ENCODE measurements around the gene UBXN10. TPM values are rescaled to one million over a fixed set of nuclear protein-coding genes. Genes with fewer than 3 reads are reported as not detected.

The UBXN10 gene
- total RNA-seq, 1 experiment from 2014 or later, result not detected

GRCh38 chr1:20168564-20169491 lies 17.1 kb upstream of the UBXN10 start:
- Histone ChIP-seq H3K4me3 (no peak overlapping the region), H3K27me3 (peaks cover 7% of the 10 kb centered on the region; the same call in 1 of the 2 replicates), H3K36me3 (no peaks in the 10 kb centered on the region), H3K4me1 (no peaks in the 10 kb centered on the region), H3K9me3 (replicated peaks) (no peaks in the 10 kb centered on the region), H3K27ac (no peak overlapping the region)
- no peak for DNase-seq

GRCh38 chr1:20169932-20170331 lies 16.0 kb upstream of the UBXN10 start:
- 0 out of 2 replicates have a peak, but pooled peaks cover 6% of the 10 kb centered on the region for H3K4me1 ChIP-seq
- H3K4me3 ChIP-seq, result no peak overlapping the region
- no peak for DNase-seq
- no peaks in the 10 kb centered on the region for H3K36me3 ChIP-seq
- H3K27me3 ChIP-seq, result peaks cover 7% of the 10 kb centered on the region; the same call in 1 of the 2 replicates
- no peaks in the 10 kb centered on the region for H3K9me3 ChIP-seq (replicated peaks)
- H3K27ac ChIP-seq, result no peak overlapping the region

- Histone ChIP-seq H3K27ac (no peak overlapping the region), H3K9me3 (replicated peaks) (no peaks in the 10 kb centered on the region), H3K4me3 (no peak overlapping the region), H3K27me3 (peaks cover 7% of the 10 kb centered on the region; the same call in 1 of the 2 replicates), H3K36me3 (no peaks in the 10 kb centered on the region), H3K4me1 (0 out of 2 replicates have a peak, but pooled peaks cover 9% of the 10 kb centered on the region)
- no peak for DNase-seq
These were observed 13.8 kb upstream of the UBXN10 start for GRCh38 chr1:20172033-20172590.

DNA sequence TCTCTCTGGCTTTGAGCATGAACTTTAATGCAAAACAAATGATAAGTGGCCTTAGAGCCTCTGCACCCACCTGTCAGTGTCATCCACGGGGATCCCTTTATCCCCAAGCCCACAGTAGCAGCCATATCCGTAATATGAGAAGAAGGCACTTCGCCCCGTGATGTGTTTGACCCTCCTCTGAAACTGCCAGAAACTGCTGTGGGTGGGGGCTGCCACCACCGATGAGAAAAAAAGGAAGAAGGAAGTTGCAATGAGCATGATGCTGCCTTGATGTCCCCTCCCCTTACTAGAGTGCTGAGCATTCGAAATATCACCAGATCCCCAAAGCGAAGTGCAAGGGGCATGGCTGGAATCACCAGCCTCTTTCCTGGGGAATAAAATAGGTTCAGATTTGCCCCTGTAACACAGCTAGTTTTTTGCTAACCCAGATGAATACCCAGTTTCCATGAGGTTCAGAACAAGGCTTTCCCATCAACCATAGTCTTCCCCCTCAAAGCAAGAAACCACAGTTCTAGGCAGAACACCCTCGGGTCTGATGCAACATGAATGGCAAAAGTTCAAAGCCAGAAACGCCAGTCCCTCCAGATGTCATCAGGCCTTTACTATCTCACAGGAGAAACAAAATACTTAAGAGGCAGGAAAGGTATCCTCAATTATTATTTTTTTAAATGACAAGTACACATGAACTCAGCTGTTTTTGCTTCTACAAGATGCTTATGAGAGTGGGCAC lies 10.8 kb upstream of the UBXN10 start:
- no peaks in the 10 kb centered on the region for H3K27me3 ChIP-seq
- DNase-seq, result peak in 1 of 2 experiments; percentile 42
- no peak overlapping the region for H3K4me3 ChIP-seq
- 0 out of 2 replicates have a peak, but pooled peaks cover 9% of the 10 kb centered on the region for H3K4me1 ChIP-seq
- H3K36me3 ChIP-seq, result no peaks in the 10 kb centered on the region
- no peaks in the 10 kb centered on the region for H3K9me3 ChIP-seq (replicated peaks)
- no peak overlapping the region for H3K27ac ChIP-seq

- Histone ChIP-seq H3K27ac (no peak overlapping the region), H3K36me3 (no peaks in the 10 kb centered on the region), H3K9me3 (replicated peaks) (no peaks in the 10 kb centered on the region), H3K4me1 (0 out of 2 replicates have a peak, but pooled peaks cover 9% of the 10 kb centered on the region), H3K4me3 (no peak overlapping the region), H3K27me3 (peaks cover 2% of the 10 kb centered on the region; the same call in 1 of the 2 replicates)
- no peak for DNase-seq
These were observed 7.1 kb upstream of the UBXN10 start for GRCh38 chr1:20178634-20179370.

- Histone ChIP-seq H3K4me1 (0 out of 2 replicates have a peak, but pooled peaks cover 6% of the 10 kb centered on the region), H3K27me3 (peaks cover 9% of the 10 kb centered on the region; the same call in 1 of the 2 replicates), H3K36me3 (no peaks in the 10 kb centered on the region), H3K4me3 (no peak overlapping the region), H3K27ac (no peak overlapping the region), H3K9me3 (replicated peaks) (no peaks in the 10 kb centered on the region)
- no peak for DNase-seq
These were observed 6.3 kb upstream of the UBXN10 start for GRCh38 chr1:20179371-20180128.

- H3K36me3 ChIP-seq, result no peaks in the 10 kb centered on the region
- no peaks in the 10 kb centered on the region for H3K9me3 ChIP-seq (replicated peaks)
- no peaks in the 10 kb centered on the region for H3K4me1 ChIP-seq
- DNase-seq, result no peak
- no peak overlapping the region for H3K4me3 ChIP-seq
- no peak overlapping the region for H3K27ac ChIP-seq
- peaks cover 13% of the 10 kb centered on the region for H3K27me3 ChIP-seq
These were observed 5.6 kb upstream of the UBXN10 start for GRCh38 chr1:20180129-20180843.

- DNase-seq, result no peak
- H3K27me3 ChIP-seq, result peaks cover 16% of the 10 kb centered on the region
- no peaks in the 10 kb centered on the region for H3K36me3 ChIP-seq
- no peak overlapping the region for H3K27ac ChIP-seq
- H3K9me3 ChIP-seq (replicated peaks), result no peaks in the 10 kb centered on the region
- no peaks in the 10 kb centered on the region for H3K4me1 ChIP-seq
- no peak overlapping the region for H3K4me3 ChIP-seq
These were observed 5.1 kb upstream of the UBXN10 start for GRCh38 chr1:20180844-20181207.

DNA sequence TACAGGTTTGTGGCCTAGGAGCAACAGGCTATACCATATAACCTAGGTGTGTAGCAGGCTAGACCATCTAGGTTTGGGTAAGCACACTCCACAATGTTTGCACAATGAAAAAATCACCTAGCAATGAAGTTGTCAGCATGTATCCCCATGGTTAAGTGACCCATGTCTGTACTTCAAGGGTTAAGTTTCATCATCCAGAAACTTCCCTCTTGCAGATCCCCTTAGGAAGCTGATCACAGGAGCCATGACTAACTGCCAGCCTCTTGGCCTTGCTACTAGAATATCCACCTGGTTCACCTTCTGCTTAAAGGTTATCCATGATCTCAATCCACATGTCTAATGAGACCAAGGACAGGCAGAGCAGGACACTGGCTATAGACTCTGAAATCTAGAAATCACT lies 3.5 kb upstream of the UBXN10 start:
- Histone ChIP-seq H3K27me3 (peaks cover 23% of the 10 kb centered on the region), H3K4me3 (no peak overlapping the region), H3K27ac (no peak overlapping the region), H3K36me3 (no peaks in the 10 kb centered on the region), H3K9me3 (replicated peaks) (no peaks in the 10 kb centered on the region), H3K4me1 (no peaks in the 10 kb centered on the region)
- no peak for DNase-seq

GRCh38 chr1:20183035-20183434 lies 2.9 kb upstream of the UBXN10 start:
- no peak overlapping the region for H3K27ac ChIP-seq
- H3K36me3 ChIP-seq, result no peaks in the 10 kb centered on the region
- H3K27me3 ChIP-seq, result peaks cover 25% of the 10 kb centered on the region
- no peaks in the 10 kb centered on the region for H3K9me3 ChIP-seq (replicated peaks)
- H3K4me1 ChIP-seq, result no peaks in the 10 kb centered on the region
- no peak overlapping the region for H3K4me3 ChIP-seq
- DNase-seq, result no peak

DNA sequence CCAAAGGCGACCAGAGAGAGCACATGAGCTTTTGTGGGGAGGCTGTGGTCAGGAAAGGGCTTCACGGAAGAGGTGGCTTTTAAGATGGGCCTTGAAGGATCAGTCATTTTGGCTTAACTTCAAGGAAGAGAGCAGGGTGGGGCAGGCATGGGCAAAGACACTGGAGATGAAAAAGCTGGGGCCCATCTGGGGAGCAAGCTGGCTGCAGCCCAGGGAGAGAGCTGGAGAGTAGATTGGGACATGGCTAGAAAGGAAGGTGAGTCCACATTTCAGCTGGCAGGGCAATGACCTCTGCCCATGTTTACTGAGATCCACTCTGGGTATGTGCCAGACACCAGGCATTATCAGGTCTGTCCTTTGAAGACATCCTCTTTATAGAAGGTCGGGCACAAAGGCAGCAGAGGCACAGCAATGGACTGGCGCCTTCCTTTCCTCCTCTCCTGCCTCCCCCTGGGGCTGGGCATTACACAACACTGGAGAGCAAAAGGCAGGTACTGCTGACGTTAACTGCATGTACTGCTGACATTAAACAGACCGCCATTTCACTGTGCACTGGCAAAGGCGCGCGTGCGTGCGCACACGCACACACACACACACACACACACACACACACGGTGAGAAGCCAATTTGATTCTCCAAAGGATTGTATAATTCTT lies 2.2 kb upstream of the UBXN10 start:
- H3K27me3 ChIP-seq, result peaks cover 25% of the 10 kb centered on the region
- H3K4me3 ChIP-seq, result no peak overlapping the region
- H3K4me1 ChIP-seq, result no peaks in the 10 kb centered on the region
- DNase-seq, result no peak
- H3K9me3 ChIP-seq (replicated peaks), result no peaks in the 10 kb centered on the region
- no peaks in the 10 kb centered on the region for H3K36me3 ChIP-seq
- no peak overlapping the region for H3K27ac ChIP-seq

DNA sequence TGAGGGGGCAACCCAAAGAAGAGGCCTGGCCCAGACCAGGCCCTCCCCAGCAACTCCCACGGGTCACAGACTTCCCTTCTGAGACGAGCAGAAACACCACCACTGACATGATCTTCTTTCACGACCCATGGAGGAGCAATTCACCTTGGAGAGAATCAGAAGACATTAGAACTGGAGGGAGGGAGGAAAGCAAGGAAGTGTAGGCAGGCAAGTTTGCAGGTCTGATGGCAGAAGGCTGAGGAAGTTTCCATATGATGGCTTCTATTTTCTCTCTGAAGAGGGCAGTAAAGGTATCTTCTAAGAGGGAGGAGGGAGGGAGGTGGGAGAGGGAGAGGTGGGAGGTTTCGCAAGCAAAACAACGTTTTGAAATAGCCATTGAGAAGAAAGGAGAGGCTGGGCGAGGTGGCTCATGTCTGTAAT lies 1.4 kb upstream of the UBXN10 start:
- Histone ChIP-seq H3K4me3 (no peak overlapping the region), H3K9me3 (replicated peaks) (no peaks in the 10 kb centered on the region), H3K27me3 (peaks cover 29% of the 10 kb centered on the region), H3K27ac (no peak overlapping the region), H3K36me3 (no peaks in the 10 kb centered on the region), H3K4me1 (no peaks in the 10 kb centered on the region)
- no peak for DNase-seq

Measured in SJCRH30 (cell line).